ENCODE data around the gene PLBD2.

The PLBD2 gene

DNA sequence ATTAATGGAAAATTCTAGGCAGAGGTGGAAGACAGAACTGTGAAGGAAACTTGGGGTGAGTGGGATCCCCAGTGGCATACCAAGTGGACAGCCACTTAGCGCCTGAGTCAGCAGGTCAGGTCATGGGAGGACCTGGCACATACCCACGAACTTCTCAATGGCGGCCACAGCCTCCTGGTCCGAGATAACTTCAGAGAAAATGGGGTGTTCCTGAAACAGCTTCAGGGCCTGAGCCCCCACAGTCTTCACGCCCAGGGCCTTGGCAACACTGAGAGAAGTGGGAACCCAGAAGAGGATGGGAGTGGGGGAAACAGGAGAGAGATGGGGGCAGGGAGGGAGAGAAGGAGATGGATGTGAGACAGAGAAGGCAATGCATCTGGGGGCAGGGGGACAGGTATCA, 35.4 kb downstream of the PLBD2 start:
- no peak for DNase-seq (ENCODE audit: low read depth)

DNA sequence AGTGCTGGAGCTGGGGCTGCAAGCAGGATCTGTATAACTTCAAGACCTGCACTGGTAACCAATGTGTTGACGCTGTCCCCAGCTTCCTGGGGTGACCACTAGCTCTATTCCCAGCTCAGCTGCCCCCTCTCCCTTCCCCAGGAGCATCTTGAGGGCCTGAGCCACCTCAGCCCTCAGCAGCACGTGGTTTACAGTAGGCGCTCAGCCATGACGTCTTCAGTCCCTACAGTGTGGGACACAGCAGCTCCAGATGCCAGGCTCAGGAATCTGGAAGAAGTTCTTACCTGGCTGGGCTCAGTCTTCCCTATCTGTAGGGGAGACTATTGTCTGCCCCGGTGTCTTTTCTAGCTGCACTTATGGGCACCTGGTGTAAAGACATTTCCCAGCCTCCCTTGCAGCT, 36.7 kb downstream of the PLBD2 start:
- no peak for DNase-seq (ENCODE audit: low read depth)

GRCh38 chr12:113396200-113396599, 37.8 kb downstream of the PLBD2 start:
- DNase-seq (ENCODE audit: low read depth): no peak

DNA sequence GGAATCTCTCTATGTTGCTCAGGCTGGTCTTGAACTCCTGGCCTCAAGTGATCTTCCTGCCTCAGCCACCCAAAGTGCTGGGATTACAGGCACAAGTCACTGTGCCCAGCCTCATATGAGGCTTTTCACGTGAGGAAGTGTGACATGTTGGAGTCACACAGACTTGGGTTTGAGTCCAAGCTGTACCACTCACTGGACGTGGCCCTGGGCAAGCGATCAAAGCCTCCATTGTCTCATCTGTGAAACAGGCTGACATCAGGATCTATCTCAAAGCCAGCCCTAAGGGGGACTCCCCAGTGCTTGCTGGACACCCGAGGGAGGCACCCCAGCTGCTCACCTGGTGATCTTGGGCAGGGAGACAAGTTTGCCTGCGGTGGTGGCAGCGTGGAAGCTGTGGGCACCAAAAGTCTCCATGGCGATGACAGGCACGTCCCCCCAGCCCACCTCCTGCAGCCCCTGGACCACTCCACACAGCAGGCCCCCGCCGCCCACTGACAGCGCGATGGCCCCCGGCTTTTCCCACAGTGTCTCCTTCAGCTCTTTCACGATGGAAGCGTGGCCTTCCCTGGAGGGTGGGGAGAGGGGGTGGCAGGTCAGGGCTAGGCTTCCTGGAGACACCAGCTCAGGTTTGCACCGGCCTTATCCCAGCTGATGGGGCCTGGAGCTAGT, 38.6 kb downstream of the PLBD2 start:
- DNase-seq (ENCODE audit: low read depth): no peak

DNA sequence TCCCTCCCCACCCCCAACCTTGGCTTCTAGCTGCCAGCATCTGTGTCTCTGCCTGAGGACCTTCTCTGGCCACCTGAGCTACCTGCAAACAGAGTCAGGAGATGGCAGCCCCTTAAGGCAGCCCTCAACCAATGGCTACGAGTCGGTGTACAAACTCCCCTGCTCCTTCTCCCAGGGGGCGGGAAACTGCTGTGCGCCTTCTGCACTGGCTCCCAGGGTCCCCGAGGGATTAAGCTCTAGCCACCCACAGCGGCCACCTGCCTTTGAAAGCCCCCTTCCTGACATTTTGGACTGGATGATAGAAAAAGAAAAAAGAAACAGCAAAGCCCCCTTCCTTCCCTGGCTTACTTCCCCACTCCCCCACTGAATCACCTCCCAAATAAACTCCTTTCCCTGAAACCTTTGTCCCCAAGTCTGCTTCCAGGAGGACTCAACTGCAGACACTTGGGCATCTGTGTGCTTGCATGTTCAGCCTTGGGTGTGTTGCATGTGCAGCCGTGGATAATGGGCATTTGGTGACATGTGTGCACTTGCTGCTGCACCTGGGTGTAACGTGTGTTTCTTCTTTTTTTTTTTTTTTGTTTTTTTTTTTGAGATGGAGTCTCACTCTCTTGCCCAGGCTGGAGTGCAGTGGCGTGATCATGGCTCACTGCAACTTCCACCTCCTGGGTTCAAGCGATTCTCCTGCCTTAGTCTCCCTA, 39.3 kb downstream of the PLBD2 start:
- DNase-seq (ENCODE audit: low read depth): no peak

DNA sequence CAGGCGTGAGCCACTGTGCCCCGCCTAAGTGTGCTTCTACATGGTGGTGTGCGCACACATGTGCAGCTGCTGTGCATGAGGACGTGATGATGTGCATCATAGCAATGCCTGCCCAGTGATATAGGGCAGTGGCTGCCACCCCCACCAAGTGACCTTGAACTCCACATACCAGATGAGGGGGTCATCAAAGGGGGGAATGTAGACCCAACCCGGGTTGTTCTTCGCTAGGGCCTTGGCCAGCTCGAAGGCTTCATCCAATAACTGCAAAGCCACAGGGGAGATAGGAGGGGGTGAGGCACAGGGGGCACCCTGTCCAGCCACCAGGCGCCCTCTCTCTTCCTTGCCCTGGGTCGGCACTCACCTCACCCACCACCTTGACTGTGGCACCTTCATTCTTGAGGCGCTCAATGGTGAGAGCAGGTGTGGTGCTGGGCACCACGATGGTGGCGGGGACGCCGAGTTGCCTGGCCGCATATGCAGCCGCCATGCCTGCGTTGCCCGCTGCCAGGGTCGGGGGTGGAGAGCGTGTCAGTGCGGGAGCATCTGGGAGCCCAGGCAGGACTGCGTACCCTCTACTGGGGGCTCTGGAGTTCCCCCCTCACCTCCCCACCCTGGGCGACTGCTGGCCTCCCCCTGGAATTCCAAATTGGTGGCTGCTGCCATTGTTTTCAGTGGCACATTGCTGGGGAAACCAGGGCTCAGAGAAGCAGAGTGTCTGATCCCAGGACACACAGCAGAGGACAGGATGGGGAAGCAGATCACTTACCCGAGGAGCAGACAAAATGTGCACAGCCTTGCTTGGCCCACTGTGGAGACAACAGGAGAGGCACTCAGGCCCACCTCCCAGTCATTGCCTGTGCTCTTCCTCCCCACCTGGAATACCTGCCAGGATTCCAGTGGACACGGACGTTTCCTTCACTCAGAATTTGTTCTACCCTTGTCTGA, 40.2 kb downstream of the PLBD2 start:
- DNase-seq (ENCODE audit: low read depth): no peak

DNA sequence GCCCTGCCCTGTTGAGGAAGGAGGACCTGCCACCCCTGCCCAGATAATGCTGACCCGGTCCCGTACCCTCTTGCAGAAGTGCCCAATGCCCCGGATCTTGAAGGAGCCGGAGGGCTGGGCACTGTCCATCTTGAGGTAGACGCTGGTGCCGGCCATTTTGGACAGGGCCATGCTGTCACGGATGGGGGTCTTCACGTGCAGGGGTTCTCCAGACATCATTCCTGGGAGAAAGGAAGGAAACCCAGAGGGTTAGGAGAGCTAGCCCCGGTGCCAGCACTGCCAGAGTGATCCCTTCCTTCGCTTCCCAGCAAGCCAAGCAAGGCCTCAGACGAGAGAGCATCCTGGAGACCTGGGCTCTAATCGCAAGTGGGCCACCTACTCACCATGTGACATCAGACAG, 41.1 kb downstream of the PLBD2 start:
- DNase-seq (ENCODE audit: low read depth): no peak

- no peak for DNase-seq (ENCODE audit: low read depth)
Observed at GRCh38 chr12:113400362-113400761, 42.0 kb downstream of the PLBD2 start.

- DNase-seq (ENCODE audit: low read depth): no peak
Observed at GRCh38 chr12:113401066-113402000, 42.9 kb downstream of the PLBD2 start.

GRCh38 chr12:113402586-113403260, 44.3 kb downstream of the PLBD2 start:
- DNase-seq (ENCODE audit: low read depth): no peak

DNA sequence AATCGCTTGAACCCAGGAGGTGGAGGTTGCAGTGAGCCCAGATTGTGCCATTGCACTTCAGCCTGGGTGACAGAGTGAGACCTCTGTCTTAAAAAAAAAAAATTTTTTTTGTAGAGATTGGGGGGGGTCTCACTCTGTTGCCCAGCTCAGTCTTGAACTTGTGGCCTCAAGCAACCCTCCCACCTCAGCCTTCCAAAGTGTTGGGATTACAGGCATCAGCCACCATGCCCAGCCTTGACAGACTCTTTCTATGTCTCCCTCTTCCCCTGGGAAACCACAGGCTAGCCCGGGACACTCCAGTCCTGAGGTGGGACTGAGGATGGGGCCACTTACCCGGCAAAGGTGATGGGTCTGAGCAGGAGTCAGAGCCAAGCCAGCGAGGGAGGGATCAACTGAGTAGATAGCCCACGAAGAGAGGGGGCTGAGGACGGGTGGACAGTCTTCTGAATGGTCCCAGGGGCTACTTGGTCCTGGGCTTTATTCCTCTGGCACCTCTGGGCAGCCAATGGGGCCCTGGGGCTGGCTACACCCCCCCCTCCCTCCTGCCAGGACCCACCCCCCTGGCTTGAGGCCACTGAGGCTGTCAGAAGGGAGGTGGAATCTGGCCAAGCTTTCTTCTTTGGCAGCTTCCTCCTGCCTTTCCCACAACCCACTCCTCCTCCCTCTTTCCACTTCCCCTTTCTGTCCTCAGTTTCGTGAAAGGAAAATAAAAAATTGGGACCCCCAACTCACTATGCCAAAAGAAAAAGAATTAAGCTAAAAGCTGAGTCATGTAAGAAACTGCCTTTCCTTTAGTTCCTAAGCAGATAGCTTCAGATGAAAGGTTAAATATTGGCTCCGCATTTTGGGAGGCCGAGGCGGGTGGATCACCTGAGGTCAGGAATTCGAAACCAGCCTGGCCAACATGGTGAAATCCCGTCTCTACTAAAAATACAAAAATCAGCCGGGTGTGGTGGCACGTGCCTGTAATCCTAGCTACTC, 45.3 kb downstream of the PLBD2 start, which contains the start of gene SDS:
SDS (minus strand) TSS at position 453 of the 981 bp plus-strand sequence. CDS start 4,179 bp downstream, outside the sequence.
- DNase-seq (ENCODE audit: low read depth): no peak

DNA sequence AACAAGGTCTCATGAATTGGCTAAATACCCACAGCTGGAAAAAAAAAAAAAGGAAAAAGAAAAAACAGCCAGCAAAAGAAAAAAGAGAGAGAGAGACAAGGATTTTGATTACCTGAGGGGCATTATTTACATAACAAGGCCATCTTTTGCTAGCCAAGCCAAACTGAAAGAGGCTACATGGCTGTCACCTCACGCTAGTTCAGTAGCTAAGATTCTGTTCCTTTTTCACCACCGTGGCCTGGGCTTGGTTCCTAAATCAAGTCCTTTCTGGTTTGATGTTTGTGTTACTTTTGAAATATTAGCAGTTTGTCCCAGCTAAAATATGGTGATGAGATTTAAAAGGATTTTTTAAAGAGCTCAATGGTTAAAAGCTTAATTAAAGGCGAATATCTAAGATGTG, 47.3 kb downstream of the PLBD2 start:
- no peak for DNase-seq (ENCODE audit: low read depth)

DNA sequence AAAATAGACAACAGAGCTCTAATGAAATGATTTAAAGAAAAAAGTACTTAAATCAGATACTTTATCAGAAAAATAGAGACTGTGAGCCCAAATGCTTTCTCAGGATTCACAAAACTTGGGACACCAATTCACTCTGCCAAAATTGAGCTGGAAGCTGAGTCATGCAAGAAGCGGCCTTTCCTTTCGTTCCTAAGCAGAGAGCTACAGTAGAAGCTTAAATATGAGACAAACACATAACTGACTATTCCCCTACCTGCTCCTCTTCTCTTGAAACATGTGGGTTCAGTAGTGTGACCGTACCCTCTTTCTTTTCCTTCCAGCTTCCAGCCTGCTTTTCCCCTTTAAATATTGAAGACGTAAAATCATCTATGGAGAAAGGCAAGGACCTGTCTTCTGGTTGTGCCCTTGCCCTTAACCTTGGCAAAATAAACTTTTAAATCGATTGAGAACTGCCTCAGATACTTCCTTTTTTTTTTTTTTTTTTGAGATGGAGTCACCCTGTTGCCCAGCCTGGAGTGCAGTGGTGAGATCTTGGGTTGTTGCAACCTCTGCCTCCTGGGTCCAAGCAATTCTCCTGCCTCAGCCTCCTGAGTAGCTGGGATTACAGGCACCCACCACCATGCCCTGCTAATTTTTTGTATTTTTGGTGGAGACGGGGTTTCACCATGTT, 49.7 kb downstream of the PLBD2 start:
- no peak for DNase-seq (ENCODE audit: low read depth)

DNA sequence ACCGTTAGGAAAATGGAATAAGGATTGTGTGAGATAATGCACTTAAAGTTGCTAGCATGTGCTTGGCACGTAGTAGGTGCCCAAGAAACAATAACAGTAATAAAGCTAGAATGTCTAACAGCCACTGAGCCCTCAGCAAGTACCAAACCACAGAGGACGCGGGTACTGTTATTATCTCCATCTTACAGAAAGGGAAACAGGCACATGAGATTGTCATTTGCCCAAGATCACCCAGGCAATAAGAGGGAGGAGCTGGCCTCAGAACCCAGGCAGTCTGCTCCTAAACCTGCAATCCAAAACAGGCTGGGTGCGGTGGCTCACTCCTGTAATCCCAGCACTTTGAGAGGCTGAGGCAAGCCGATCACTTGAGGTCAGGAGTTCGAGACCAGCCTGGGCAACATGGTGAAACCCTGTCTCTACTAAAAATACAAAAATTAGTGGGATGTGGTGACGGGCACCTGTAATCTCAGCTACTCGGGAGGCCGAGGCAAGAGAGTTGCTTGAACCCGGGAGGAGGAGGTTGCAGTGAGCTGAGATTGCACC, 50.4 kb downstream of the PLBD2 start:
- DNase-seq (ENCODE audit: low read depth): no peak

GRCh38 chr12:113409462-113410124, 51.2 kb downstream of the PLBD2 start:
- no peak for DNase-seq (ENCODE audit: low read depth)

DNA sequence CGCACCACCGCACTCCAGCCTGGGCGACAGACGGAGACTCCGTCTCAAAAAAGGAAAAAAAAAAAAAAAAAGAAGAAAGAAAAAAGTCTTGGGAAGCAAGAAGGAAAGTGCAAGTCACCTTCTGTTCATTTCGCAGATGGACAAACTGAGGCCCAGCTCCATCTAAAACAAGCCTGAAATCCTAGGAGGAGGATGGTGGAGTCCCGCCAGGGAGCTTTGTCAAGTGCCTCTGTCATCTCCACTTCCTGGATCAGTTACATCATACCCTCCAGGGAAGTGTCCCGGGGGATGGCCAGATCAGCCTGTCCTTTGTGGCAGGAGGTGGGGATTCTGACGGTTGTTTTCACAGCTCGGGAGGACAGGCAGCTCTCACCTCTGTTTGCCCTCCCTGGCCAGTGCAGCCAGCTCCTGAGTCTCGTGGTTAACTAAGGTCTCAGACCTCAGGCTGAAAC, 55.1 kb downstream of the PLBD2 start:
- DNase-seq (ENCODE audit: low read depth): no peak

- no peak for DNase-seq (ENCODE audit: low read depth)
Observed at GRCh38 chr12:113414519-113415038, 56.2 kb downstream of the PLBD2 start.
